ENCODE data around the gene SLC30A9.

DNA sequence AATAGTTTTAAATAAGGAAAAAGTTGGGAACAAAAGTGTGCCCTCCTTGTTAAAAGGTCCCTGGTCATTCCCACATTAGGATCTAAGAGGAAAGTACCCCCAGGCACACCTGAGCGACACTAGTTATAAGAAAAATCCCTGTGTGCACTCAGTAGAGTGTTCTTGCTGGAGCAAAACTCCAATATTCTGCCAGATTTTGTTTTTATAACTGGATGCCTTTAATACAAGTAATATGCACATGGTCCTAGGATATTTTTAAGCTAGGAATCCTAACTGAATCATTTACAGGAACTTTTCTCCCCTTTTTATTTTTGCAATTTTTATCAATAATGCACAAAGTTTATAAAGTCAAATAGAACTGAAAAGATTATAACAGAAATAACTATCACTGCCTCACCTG, 93.5 kb downstream of the SLC30A9 start:
- TF ChIP-seq POLR2A (IDR thresholded peaks at IDR 0.05) (no peak), CTCF (IDR thresholded peaks at IDR 0.05 in 8 of 11, conservative IDR thresholded peaks at IDR 0.05 in 3 of 11) (no peak), POLR2AphosphoS5 (IDR thresholded peaks at IDR 0.05) (no peak)

Data from spleen (tissue), 7 donors.